Parathyroid adenoma (tissue), 2 donors: ENCODE results near the gene PRR15L.

Source experiments
- H2AFZ ChIP-seq: fragments of 300-600 bp; sonication (generic); one replicate; pipeline ENCODE4 v1.7.0; 2017; ENCODE audit warnings: antibody characterized with exemption, mild to moderate bottlenecking
- H3K27ac ChIP-seq: fragments of 300-600 bp; sonication (generic); one replicate; pipeline ENCODE4 v1.7.0; 2017
- H3K27me3 ChIP-seq: fragments of 300-600 bp; sonication (generic); one replicate; pipeline ENCODE4 v1.7.0; 2017; ENCODE audit warnings: low read length; ENCODE audit not compliant: control insufficient read depth, insufficient read depth
- H3K36me3 ChIP-seq: fragments of 300-600 bp; sonication (generic); one replicate; pipeline ENCODE4 v1.7.0; 2017; ENCODE audit warnings: low read length; ENCODE audit not compliant: control insufficient read depth, insufficient read depth
- H3K4me1 ChIP-seq: fragments of 300-600 bp; sonication (generic); one replicate; pipeline ENCODE4 v1.7.0; 2017; ENCODE audit warnings: control low read depth
- H3K4me2 ChIP-seq: fragments of 300-600 bp; sonication (generic); one replicate; pipeline ENCODE4 v1.7.0; 2017; ENCODE audit warnings: low read length
- H3K4me3 ChIP-seq: fragments of 300-600 bp; sonication (generic); one replicate; pipeline ENCODE4 v1.7.0; 2017; ENCODE audit warnings: low read depth, low read length
- H3K79me2 ChIP-seq: fragments of 300-600 bp; sonication (generic); one replicate; pipeline ENCODE4 v1.7.0; 2017; ENCODE audit warnings: control low read depth
- H3K9ac ChIP-seq: fragments of 300-600 bp; sonication (generic); one replicate; pipeline ENCODE4 v1.7.0; 2017; ENCODE audit warnings: mild to moderate bottlenecking
- H3K9me3 ChIP-seq: fragments of 300-600 bp; sonication (generic); one replicate; pipeline ENCODE4 v1.7.0; 2017; ENCODE audit warnings: low read length; ENCODE audit not compliant: control insufficient read depth
- CTCF ChIP-seq: fragments of 300-600 bp; sonication (generic); IDR thresholded peaks from one replicate; pipeline ENCODE4 v1.7.0; 2017; ENCODE audit warnings: antibody characterized with exemption, mild to moderate bottlenecking
- donor health status: primary hyperparathyroidism.

The PRR15L gene

DNA sequence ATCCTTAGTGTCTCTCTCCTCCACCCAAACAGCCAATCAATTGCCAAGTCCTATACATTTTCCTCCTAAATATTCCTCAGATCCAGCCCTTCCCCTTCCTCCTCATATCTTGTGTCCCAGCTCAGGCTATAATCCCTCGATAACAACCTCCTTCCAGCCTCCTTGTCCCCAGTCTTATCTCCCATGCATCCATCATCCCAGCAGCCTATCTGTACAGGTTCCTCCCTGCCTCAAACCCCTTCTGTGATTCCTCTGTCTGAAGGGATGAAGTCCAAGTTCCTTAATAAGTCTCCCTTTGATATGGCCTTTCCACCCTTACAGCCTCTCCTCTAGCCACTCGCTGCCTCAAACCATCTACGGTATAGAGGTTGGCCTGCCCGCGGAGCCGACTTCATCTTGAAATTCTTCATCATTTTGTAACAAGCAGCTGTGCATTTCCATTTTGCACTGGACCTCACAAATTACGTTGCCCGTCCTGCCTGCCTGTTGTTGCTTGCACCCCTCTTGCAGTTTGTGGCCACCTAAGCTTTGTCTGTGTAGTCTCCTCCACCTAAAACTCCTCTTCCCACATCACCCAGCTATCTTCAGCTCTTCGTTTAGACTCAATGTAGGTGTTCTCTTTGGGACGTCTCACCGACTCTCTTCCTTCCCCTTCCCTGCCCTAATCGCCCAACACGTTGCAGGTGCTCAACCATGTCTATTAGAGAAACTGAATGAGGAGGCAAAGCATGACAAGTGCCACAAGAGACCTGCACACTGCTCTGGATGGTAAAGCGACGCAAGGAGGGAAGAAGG is 12.4 kb upstream of the PRR15L start:
- Histone ChIP-seq H2AFZ (peak overlapping the region; percentile 99), H3K4me3 (peak overlapping the region; percentile 95), H3K27ac (peak overlapping the region; percentile 6), H3K36me3 (no peaks in the 10 kb centered on the region), H3K9me3 (no peaks in the 10 kb centered on the region), H3K9ac (no peak overlapping the region), H3K4me2 (peak overlapping the region; percentile 79), H3K4me1 (peaks cover 4% of the 10 kb centered on the region), H3K79me2 (no peaks in the 10 kb centered on the region), H3K27me3 (no peaks in the 10 kb centered on the region)
- TF ChIP-seq CTCF: no peak

DNA sequence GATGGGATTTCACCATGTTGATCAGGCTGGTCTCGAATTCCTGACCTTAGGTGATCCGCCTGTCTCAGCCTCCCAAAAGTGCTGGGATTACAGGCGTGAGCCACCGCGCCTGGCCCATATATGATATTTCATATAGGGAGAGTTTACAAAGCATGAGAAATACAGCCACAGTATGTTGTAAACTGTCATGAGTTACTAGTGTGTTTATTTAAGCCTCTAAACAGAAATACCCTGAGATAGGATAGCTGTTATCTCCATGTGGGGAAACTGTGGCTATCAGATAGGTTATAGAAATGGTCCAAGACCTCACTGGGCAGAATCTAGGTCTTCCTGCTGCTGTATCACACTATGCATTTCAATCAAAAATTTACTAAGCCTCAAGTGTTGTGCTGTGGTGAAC is 11.2 kb upstream of the PRR15L start:
- Histone ChIP-seq H2AFZ (no peak overlapping the region), H3K27ac (no peak overlapping the region), H3K4me2 (no peak overlapping the region), H3K4me3 (no peak overlapping the region), H3K27me3 (no peaks in the 10 kb centered on the region), H3K9ac (no peak overlapping the region), H3K4me1 (peaks cover 4% of the 10 kb centered on the region), H3K9me3 (no peaks in the 10 kb centered on the region), H3K79me2 (no peaks in the 10 kb centered on the region), H3K36me3 (no peaks in the 10 kb centered on the region)
- no peak for TF ChIP-seq CTCF

GRCh38 chr17:47967607-47968252 is 10.0 kb upstream of the PRR15L start:
- Histone ChIP-seq H2AFZ (no peak overlapping the region), H3K27ac (no peak overlapping the region), H3K27me3 (no peaks in the 10 kb centered on the region), H3K9me3 (no peaks in the 10 kb centered on the region), H3K79me2 (no peaks in the 10 kb centered on the region), H3K4me2 (no peak overlapping the region), H3K4me1 (peaks cover 4% of the 10 kb centered on the region), H3K9ac (no peak overlapping the region), H3K36me3 (no peaks in the 10 kb centered on the region), H3K4me3 (no peak overlapping the region)
- TF ChIP-seq CTCF: no peak

DNA sequence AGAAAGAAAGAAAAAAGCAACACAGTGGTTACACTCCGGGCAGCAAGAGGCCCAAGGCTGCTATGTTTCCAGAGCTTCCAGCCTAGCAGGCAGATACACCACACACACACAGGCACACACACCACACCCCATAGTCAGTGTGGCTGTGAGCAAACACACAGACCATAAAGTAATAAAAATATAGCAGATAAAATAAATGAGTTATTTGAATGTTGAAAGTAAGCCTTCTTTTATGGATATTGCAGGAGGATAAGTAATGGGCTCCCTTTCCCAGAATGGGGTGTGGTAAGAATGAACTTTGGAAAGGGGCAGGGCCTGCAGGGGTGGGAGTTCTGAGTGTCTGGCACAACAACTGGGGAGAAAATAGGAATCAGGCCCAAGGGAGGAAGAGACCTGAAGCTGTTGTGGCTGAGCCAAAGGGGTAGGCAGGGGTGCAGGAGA is 8.4 kb upstream of the PRR15L start:
- no peak overlapping the region for H3K27ac ChIP-seq

More for the DNA sequence above, 8.4 kb upstream of the PRR15L start:
- H2AFZ ChIP-seq: no peak overlapping the region
- no peak for TF ChIP-seq CTCF
- H3K27me3 ChIP-seq: no peaks in the 10 kb centered on the region
- no peak overlapping the region for H3K9ac ChIP-seq
- no peaks in the 10 kb centered on the region for H3K9me3 ChIP-seq
- H3K4me1 ChIP-seq: peaks cover 4% of the 10 kb centered on the region
- no peak overlapping the region for H3K4me2 ChIP-seq
- no peaks in the 10 kb centered on the region for H3K36me3 ChIP-seq
- H3K79me2 ChIP-seq: no peaks in the 10 kb centered on the region
- H3K4me3 ChIP-seq: no peak overlapping the region
